NCI-H1092 treated with DMSO at 0.1 percent for 48 hours (cell line): ENCODE measurements around the gene C5orf52.
"Not testable (repeated sequence)": the region's sequence is repeated elsewhere in the genome, so short reads cannot be mapped to it uniquely, and the experiment has no call there.

Experiments
- DNase-seq: peaks from one replicate; lab custom pipeline; 2025; lab: John Stamatoyannopoulos, UW

Gene C5orf52

GRCh38 chr5:157677931-157678330 lies 6.6 kb downstream of the C5orf52 start:
- no peak for DNase-seq

- no peak for DNase-seq
These were observed 8.5 kb downstream of the C5orf52 start for GRCh38 chr5:157679801-157680200.

DNA sequence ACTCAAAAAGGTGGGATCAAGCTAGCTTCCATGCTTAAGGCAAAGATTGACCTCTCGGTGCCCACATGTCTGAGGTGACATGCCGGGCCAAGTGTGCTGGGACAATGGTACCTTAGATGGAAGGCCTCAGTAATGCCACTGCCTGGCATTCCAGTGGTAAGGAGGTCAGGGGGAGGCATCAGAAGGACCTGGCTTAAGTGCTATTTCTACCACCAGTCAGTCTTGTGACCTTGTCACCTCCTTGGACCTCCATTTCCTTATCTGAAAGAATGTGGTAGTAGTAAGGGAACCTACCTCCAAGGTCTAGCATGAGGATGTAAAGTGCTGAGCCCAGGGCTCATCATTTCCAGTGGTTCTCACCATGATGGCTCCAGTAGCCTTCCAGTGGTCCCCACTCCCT lies 8.9 kb downstream of the C5orf52 start:
- no peak for DNase-seq

GRCh38 chr5:157681048-157681447 lies 9.7 kb downstream of the C5orf52 start:
- no peak for DNase-seq

DNA sequence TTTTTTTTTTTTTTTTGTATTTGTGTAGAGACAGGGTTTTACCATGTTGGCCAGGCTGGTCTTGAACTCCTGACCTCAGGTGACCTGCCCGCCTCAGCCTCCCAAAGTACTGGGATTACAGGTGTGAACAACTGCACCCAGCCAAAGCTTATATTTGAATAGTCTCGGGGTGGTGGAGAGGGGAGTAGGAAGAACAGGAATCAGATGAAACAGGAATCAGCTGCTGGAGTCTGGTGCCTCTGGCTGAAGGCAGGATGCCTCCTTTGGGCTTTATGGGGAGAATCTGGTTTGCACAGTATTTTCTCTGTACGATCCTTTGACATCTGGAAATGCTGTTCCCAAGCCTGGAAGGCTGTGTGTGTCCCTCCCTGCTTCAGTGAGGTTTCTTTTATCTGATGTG lies 10.9 kb downstream of the C5orf52 start:
- no peak for DNase-seq

DNA sequence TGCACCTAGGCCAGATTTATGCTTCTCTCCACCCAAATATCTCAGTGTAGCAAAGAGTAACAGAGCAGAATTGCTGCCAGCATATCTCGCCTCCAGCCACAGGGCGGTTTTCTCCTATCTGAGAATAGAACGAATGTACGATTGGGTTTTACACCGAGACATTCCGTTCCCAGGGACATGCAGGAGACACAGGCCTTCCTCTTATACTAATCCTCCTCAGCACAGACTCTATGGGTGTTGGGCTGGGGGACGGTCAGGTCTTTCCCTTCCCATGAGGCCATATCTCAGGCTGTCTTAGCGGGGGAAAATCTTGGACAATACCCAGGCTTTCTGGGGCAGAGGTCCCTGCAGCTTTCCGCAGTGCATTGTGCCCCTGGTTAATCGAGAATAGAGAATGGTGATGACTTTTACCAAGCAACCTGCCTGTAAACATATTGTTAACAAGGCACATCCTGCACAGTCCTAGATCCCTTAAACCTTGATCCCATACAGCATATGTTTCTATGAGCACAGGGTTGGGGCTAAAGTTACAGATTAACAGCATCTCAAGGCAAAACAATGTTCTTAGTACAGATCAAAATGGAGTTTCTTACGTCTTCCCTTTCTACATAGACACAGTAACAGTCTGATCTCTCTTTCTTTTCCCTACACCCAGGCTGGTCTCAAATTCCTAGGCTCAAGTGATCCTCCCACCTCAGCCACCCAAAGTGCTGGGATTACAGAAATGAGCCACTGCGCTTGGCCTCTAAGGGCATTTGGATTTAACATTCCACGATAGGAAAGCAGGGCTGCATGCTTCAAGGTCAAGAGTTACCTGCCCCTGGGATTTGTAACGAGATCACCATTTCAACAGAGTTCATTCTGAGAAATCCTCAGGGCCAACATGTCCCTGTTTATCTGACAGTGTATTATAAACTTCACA lies 15.2 kb downstream of the C5orf52 start:
- not testable (repeated sequence) for DNase-seq

DNA sequence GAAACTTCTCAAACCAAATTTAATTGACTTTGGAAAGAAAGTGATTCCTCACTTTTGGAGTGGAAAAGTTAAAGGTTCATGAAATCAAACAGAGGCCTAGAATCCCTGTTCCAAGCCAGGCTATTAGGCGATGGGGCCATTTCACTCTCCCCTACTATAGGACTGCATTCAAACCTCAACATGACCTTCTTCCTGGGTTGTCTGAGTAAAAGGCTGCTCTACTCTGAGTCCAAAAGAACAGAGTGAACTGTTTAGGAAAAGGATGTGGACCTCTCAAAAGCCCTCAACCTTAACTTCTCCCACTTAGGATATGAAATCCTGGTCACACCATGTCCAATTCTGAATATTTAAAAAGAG lies 15.8 kb downstream of the C5orf52 start:
- DNase-seq = no peak

- DNase-seq = no peak
These were observed 18.8 kb downstream of the C5orf52 start for GRCh38 chr5:157689942-157690689.

DNA sequence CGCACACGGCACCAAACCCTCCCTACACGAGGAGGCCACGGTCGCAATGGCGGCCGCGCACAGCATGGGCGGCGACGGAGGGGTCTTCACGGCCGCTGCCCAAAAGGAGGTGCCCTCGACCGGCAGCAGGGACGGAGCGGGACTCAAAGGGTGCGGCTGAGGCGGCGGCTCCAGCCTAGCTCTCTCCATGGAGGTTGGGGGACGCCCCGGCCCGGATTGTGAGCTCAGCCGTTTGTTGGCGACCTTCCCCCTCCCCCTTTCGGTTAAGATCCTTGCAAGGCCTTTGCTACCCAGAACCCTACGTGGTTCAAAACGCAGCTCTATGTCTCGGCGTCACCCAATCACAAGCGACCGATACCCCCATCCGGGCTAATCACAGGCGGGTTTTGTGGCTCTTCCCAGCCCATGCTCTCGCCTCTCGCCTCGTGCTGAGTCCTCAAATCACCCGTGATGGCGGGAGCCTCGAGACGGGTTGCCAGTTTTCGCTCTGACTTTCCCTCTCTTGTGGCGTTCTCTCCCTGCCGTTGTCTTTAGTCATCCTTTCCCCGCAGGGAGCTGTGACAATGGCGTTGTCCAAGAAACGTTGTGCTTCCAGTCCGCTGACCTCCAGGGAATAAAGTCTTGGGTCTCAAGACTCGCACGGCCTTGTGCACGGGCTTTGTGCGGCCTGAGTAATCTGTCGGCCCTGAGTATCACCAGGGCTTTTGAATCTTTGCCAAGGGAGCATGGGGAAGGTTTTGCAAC lies 19.5 kb downstream of the C5orf52 start:
- no peak for DNase-seq

DNA sequence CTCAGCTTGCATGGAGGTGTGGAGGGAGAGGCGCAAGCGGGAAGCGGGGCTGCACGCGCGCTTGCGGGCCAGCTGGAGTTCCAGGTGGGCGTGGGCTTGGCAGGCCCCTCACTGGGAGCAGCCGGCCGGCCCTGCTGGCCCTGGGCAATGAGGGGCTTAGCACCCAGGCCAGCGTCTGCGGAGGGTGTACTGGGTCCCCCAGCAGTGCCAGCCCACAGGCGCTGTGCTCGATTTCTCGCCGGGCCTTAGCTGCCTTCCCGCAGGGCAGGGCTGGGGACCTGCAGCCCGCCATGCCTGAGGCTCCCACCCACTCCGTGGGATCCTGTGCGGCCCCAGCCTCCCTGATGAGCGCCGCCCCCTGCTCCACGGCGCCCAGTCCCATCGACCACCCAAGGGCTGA lies 22.5 kb downstream of the C5orf52 start:
- not testable (repeated sequence) for DNase-seq

GRCh38 chr5:157696154-157696553 lies 24.8 kb downstream of the C5orf52 start:
- not testable (repeated sequence) for DNase-seq

- not testable (repeated sequence) for DNase-seq
These were observed 27.3 kb downstream of the C5orf52 start for GRCh38 chr5:157698674-157699073.

DNA sequence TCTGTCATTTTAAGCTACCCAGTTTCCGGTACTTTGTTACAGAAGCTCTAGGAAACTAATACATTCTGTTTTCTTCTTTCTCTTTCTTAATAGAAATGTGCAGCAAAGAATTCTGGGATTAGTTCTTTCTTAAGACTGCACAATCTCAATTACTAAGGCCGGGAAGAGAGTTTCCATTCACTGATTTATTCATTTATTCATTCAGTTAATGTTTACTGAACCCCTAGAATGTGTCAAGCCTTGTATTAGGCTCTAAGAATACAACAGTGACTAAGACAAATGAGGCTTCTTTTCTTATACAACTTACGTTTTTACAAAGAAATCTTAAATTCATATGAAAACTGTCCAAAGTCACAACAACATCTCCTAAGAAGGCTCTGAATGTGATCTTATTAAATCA lies 32.4 kb downstream of the C5orf52 start:
- DNase-seq = no peak

GRCh38 chr5:157708866-157709265 lies 37.5 kb downstream of the C5orf52 start:
- DNase-seq = no peak

GRCh38 chr5:157709346-157709745 lies 38.0 kb downstream of the C5orf52 start:
- no peak for DNase-seq

DNA sequence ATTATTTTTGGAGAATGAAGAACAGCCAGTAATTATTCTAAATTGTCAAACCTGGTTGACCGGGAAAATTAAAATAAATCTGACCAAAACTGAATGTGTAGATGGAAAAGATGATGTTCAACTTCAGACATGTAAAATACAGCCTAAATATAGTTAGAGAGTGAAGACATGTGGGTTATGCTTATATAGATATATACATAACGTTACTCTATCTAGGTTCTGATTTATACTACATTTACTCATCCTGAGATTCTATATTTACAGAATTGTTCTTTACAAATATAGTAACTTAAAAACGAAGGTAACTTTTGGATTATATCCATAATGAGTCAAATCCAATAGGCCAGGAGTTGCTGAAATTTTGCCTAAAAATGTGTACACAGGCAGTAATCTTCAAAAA lies 39.1 kb downstream of the C5orf52 start:
- DNase-seq = no peak

GRCh38 chr5:157710882-157711281 lies 39.5 kb downstream of the C5orf52 start:
- no peak for DNase-seq

DNA sequence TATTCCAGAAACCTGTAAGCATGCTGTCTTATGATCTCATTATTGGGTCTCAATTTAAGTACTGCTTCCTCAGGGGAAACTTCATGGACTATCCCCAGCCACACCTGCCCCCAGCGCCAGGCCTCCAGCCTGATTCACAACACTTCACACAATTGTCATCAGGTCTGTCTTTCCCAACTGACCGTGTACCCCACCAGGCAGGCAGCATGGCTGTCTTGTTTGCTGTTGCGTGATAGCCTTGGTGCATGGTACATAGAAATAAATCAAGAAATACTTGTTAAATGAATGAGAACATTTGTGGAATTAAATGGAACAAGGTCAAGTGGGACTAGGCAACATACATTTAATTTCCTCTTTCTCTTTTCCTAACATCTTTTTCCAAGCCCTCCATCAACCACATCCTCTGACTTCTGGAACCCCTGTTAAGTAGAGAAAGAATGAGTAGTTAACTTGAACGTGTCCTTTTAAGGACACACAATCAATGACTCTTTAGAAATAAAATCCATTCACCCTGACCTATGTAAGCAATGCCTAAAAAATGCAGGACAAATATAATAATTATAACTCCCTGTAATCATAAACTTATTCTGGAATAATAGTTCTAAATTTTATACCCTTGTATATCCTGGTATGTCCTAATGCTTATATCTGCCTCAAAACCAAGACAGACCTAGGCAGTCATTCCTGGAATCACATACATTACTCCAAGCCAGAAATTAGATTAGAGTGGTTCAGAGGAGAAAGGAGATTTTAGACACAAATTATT lies 42.7 kb downstream of the C5orf52 start:
- no peak for DNase-seq

- no peak for DNase-seq
These were observed 43.2 kb downstream of the C5orf52 start for GRCh38 chr5:157714596-157714864.

DNA sequence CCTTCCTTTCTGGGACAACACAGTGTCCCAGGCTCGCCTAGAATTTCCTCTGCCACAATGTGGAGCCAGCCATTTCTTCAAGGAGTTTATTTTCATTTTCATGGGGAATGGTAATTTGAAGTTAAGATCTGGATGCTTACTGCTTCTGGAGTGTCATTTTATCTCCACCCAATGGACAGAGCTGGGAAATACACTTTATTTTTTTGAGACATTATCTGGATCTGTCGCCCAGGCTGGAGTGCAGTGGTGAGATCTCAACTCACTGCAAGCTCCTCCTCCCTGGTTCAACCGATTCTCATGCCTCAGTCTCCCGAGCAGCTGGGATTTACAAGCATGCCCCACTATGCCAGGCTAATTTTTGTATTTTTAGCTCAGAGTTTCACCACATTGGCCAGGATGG lies 47.2 kb downstream of the C5orf52 start:
- no peak for DNase-seq

DNA sequence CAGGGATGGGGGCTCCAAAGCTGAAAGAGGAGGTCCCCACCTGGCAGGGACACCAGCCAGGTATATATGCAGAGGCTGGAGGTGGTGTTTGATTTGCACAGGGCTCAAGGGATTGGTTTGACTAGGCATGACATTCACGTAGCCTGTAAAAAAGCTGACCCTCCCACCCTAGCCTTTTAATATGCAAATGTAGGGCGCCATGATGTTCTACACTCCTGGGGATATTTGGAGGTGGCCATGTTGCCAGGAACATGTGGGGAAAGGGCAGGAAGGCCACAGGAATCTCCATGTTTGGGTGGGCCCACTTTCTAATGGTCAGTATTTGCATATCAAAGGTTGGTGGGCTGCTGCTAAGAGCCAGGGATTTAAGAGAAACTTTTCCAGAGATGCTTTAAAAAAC lies 47.9 kb downstream of the C5orf52 start:
- DNase-seq = no peak

DNA sequence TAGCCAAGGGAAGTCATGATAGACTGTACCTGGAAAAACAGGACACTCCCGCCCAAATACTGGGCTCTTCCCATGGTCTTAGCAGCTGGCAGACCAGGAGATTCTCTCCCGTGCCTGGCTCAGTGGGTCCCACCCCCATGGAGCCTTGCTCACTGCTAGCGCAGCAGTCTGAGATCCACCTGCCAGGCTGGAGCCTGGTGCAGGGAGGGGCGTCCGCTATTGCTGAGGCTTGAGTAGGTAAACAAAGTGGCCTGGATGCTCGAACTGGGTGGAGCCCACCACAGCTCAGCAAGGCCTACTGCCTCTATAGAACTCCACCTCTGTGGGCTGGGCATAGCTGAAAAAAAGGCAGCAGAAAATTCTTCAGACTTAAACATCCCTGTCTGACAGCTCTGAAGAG lies 49.8 kb downstream of the C5orf52 start:
- DNase-seq = no peak
